ENCODE measurements around the gene PRKAG2.
"Not testable (repeated sequence)": the region's sequence is repeated elsewhere in the genome, so short reads cannot be mapped to it uniquely, and the experiment has no call there.

PRKAG2 gene

GRCh38 chr7:151832138-151832537, 44.8 kb downstream of the PRKAG2 start:
- no peak for DNase-seq

- DNase-seq = no peak
Observed at GRCh38 chr7:151831606-151832005, 45.3 kb downstream of the PRKAG2 start.

- DNase-seq = no peak
Observed at GRCh38 chr7:151830121-151830830, 46.6 kb downstream of the PRKAG2 start.

GRCh38 chr7:151829707-151830106, 47.2 kb downstream of the PRKAG2 start:
- DNase-seq = no peak

GRCh38 chr7:151827620-151828019, 49.3 kb downstream of the PRKAG2 start:
- no peak for DNase-seq

- DNase-seq = not testable (repeated sequence)
Observed at GRCh38 chr7:151826316-151826715, 50.6 kb downstream of the PRKAG2 start.

GRCh38 chr7:151825721-151826120, 51.2 kb downstream of the PRKAG2 start:
- DNase-seq = no peak

GRCh38 chr7:151824373-151824933, 52.5 kb downstream of the PRKAG2 start:
- DNase-seq = no peak

- DNase-seq = no peak
Observed at GRCh38 chr7:151823566-151824372, 53.1 kb downstream of the PRKAG2 start.

GRCh38 chr7:151822541-151823181, 54.3 kb downstream of the PRKAG2 start:
- no peak for DNase-seq

GRCh38 chr7:151821806-151822540, 54.9 kb downstream of the PRKAG2 start:
- no peak for DNase-seq

GRCh38 chr7:151821226-151821625, 55.7 kb downstream of the PRKAG2 start:
- no peak for DNase-seq

GRCh38 chr7:151820491-151821105, 56.3 kb downstream of the PRKAG2 start:
- no peak for DNase-seq

GRCh38 chr7:151819866-151820265, 57.0 kb downstream of the PRKAG2 start:
- DNase-seq = no peak

GRCh38 chr7:151818674-151819519, 58.0 kb downstream of the PRKAG2 start:
- peak; percentile 82 for DNase-seq

- DNase-seq = no peak
Observed at GRCh38 chr7:151817981-151818673, 58.8 kb downstream of the PRKAG2 start.

GRCh38 chr7:151817315-151817690, 59.6 kb downstream of the PRKAG2 start:
- DNase-seq = no peak

- no peak for DNase-seq
Observed at GRCh38 chr7:151816562-151817314, 60.2 kb downstream of the PRKAG2 start.

GRCh38 chr7:151815419-151815818, 61.5 kb downstream of the PRKAG2 start:
- DNase-seq = no peak
